ENCODE results near the gene AAMP.

DNA sequence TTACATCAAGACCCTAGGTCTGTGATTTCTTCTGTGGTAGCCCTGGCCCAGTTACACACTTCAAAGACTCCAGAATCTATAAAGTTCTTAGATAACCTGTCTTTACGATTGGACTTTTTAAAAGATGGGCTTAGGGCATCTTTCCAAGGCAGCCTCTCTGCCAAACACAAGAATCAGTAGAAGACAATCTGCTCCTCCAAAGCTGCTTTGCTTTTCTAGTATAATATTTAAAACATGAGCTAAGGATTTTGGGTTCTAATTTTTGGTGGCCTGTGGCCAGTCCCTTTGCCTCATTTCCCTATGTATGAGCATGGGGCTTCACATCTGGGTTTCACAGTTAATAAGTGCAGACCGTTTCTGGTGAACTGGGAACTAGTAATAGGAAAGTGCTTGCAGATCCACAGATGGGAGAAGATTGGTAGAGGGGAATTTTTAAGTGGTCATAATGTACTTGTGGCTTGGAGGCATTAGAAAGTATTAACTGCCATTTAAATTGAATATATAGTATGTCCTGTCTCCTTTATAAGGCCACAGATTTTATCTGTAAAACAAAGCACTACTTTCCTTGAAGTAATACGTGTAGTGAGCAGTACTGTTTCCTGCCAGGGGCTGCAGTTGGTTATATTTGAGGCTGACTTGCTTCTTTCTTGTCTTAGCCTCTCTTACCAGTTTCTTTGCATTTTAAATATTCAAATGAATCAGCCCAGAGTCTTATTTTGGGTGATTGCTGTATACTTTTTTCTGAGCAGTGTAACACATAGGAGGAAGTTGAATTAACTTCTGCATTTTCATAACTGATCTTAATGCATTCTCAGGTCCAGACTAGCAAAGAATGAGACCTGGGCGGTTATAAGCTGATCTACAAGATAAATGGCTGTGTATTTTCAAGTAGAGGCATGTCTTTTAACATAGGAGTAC, 51.4 kb downstream of the AAMP start:
- no peak for TF ChIP-seq CTCF (conservative IDR thresholded peaks at IDR 0.05; ENCODE audit: low read length)
- no peak for TF ChIP-seq EZH2phosphoT487 (IDR thresholded peaks at IDR 0.05; ENCODE audit: borderline replicate concordance, low read depth, low read length)
